ENCODE data around the gene JADE2. TPM values are rescaled to one million over a fixed set of nuclear protein-coding genes. Genes with fewer than 3 reads are reported as not detected.

Gene JADE2
- polyA plus RNA-seq, 1 experiment, result 15.5 TPM

DNA sequence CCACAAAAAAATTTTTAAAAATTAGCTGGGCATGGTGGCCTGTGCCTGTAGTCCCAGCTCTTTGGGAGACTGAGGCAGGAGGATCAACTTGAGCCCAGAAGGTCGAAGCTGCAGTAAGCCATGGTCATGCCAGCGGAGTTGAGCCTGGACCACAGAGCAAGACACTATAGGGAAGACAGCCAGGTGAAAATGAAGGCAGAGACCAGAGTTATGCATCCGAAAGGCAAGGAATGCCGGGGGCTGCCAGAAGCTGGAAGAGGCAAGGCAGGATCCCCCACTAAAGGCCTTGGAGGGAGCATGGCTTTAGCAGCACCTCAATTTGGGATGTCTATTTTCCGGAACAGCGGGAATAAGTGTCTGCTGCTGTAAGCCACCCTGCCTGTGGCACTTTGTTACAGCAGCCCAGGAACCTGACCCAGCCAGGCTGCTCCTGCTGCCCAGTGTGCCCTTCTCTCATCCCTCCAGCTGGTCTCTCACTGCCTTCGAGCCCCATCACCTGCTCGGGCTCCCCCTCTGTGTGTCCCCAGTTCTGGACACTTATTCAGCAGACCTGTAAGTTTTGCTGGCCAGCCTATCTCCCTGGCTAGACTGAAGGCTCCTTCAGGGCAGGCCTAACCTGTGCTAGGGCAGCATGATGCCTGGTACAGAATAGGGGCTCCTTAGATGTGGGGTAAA, 16.8 kb upstream of the JADE2 start:
- ChIA-PET POLR2A (no interaction called here), CTCF (interaction anchor here (1.5 kb wide), 1 partner anchor 98 kb away, joined by 4 read pairs; the partner anchor contains the start of gene CDKN2AIPNL)
- no peak for DNase-seq (ENCODE audit: low read depth)
- H3K27me3 ChIP-seq (ENCODE audit: control insufficient read depth, insufficient read depth, low read length), result no peaks in the 10 kb centered on the region
- TF ChIP-seq, protein P1, sequence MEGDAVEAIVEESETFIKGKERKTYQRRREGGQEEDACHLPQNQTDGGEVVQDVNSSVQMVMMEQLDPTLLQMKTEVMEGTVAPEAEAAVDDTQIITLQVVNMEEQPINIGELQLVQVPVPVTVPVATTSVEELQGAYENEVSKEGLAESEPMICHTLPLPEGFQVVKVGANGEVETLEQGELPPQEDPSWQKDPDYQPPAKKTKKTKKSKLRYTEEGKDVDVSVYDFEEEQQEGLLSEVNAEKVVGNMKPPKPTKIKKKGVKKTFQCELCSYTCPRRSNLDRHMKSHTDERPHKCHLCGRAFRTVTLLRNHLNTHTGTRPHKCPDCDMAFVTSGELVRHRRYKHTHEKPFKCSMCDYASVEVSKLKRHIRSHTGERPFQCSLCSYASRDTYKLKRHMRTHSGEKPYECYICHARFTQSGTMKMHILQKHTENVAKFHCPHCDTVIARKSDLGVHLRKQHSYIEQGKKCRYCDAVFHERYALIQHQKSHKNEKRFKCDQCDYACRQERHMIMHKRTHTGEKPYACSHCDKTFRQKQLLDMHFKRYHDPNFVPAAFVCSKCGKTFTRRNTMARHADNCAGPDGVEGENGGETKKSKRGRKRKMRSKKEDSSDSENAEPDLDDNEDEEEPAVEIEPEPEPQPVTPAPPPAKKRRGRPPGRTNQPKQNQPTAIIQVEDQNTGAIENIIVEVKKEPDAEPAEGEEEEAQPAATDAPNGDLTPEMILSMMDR (IDR thresholded peaks at IDR 0.05; ENCODE audit: insufficient read depth, low read depth, low read length), result no peak
- no peak overlapping the region for H3K4me3 ChIP-seq (ENCODE audit: low read depth, low read length)
- no peaks in the 10 kb centered on the region for H3K36me3 ChIP-seq (ENCODE audit: control insufficient read depth, insufficient read depth, low read length)

GRCh38 chr5:134509308-134510040, 16.0 kb upstream of the JADE2 start:
- Histone ChIP-seq H3K27me3 (ENCODE audit: control insufficient read depth, insufficient read depth, low read length) (no peaks in the 10 kb centered on the region), H3K4me3 (ENCODE audit: low read depth, low read length) (no peak overlapping the region), H3K36me3 (ENCODE audit: control insufficient read depth, insufficient read depth, low read length) (no peaks in the 10 kb centered on the region)
- POLR2A ChIA-PET, result no interaction called here
- peak; percentile 36 for DNase-seq (ENCODE audit: low read depth)
- TF ChIP-seq, protein P1 (IDR thresholded peaks at IDR 0.05; ENCODE audit: insufficient read depth, low read depth, low read length), result no peak
- CTCF ChIA-PET, result interaction anchor here (1.5 kb wide), 1 partner anchor 99 kb away, joined by 4 read pairs; the partner anchor contains the start of gene CDKN2AIPNL

- Histone ChIP-seq H3K27me3 (ENCODE audit: control insufficient read depth, insufficient read depth, low read length) (no peaks in the 10 kb centered on the region), H3K36me3 (ENCODE audit: control insufficient read depth, insufficient read depth, low read length) (no peaks in the 10 kb centered on the region), H3K4me3 (ENCODE audit: low read depth, low read length) (no peak overlapping the region)
- TF ChIP-seq, protein P1 (IDR thresholded peaks at IDR 0.05; ENCODE audit: insufficient read depth, low read depth, low read length), result no peak
- CTCF ChIA-PET, result interaction anchor here (0.6 to 1.7 kb wide), 7 partner anchors 8 to 100 kb away, joined by 3 to 6 read pairs (median 3); partner anchors contain the start of gene CDKN2AIPNL
- DNase-seq (ENCODE audit: low read depth), result no peak
- POLR2A ChIA-PET, result no interaction called here
These were observed 14.3 kb upstream of the JADE2 start for GRCh38 chr5:134510970-134511795.

DNA sequence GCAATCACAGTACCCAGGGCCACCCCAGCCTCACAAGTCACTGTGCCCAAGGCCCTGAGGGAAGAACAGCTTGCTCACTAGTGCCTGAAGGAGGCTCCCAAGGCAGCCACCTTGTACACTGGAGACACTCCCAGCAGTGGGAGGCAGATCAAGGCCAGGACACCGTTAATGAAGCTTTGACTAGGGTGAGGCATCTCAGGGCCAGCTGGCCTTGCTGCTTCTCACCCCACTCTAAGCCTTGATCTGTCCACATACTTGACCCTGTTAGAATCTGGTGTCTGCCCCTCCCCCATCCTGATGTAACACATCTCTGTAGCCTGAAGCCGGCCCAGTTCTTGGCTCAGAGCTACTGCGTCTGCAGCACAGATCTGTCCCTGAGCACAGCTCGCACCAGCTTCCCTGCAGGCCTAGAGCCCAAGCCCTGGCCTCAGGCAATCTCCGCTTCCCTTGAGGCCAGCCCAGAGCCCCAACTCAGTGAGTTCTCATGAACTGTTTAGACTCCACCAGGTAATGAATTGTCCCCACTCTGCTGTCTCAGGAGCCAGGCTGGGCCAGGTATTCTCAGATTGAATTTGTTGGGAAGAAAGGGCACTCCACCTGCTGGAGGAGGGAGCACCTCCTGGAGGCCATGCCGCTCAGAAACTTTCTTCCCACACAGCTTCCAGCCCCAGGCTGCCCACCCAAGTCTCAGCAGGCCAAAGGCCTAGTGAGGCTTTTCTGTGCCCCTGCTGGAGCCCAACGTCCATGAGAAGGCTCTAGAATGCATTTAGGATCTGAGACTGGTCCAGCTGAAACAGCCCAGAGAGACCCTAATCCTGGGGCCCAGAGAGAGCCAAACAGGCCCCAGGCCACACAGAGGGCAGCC, 13.4 kb upstream of the JADE2 start:
- Histone ChIP-seq H3K27me3 (ENCODE audit: control insufficient read depth, insufficient read depth, low read length) (no peaks in the 10 kb centered on the region), H3K36me3 (ENCODE audit: control insufficient read depth, insufficient read depth, low read length) (no peaks in the 10 kb centered on the region), H3K4me3 (ENCODE audit: low read depth, low read length) (no peak overlapping the region)
- no peak for DNase-seq (ENCODE audit: low read depth)
- ChIA-PET CTCF (interaction anchor here (0.6 to 1.7 kb wide), 9 partner anchors 8 to 101 kb away, joined by 3 to 6 read pairs (median 3); partner anchors contain the start of gene CDKN2AIPNL), POLR2A (no interaction called here)
- TF ChIP-seq, protein P1 (IDR thresholded peaks at IDR 0.05; ENCODE audit: insufficient read depth, low read depth, low read length), result peak; percentile 31

All from BJ (cell line).